Left cardiac atrium (tissue), 4 donors: Measurements from ENCODE around the gene CENPA. TPM values are rescaled to one million over a fixed set of nuclear protein-coding genes. Genes with fewer than 3 reads are reported as not detected.
"Not testable (repeated sequence)": the region's sequence is repeated elsewhere in the genome, so short reads cannot be mapped to it uniquely, and the experiment has no call there.

ENCODE experiments used
- ATAC-seq, 2 donors: fragments of 200-7000 bp; cut with Tn5 transposase; one replicate each; pipeline ENCODE4 v1.9.1; 2020; ENCODE audit warnings: mild to moderate bottlenecking in 2 of 2, moderate library complexity in 2 of 2
- DNase-seq: peaks from one replicate; pipeline ENCODE4 v3.0.0-alpha.2; 2020
- intact Hi-C, 2 donors: fragments of 100-400 bp; cut with DNase I; formaldehyde crosslinking; loops; one replicate each; pipeline versions ENCODE4 v1.14.1 to v1.15.1; 2022 to 2023
- total RNA-seq, 2 donors: library from RNA; stranded (reverse); fragmentation: NEBNext Ultra II Directional; extraction: Animal tissue kit (Norgen Biotek cat#: 25700); gene quantifications; one replicate each; pipeline ENCODE4 v1.2.1, GENCODE V29; 2021
- donor health status: DM: no; HTN: yes; CAD: no.
- donor health status: DM: no; HTN: yes; CAD: no; lungs with severe emphysema.
- donor health status: DM: yes; HTN: yes; CAD: no.
- donor health status: Dilated cardiomyopathy.

The CENPA gene
- total RNA-seq, 2 donors from 2014 or later = 0.38 TPM; not detected in 1

- DNase-seq (peak; percentile 64), ATAC-seq (peak; percentile 55 to 80)
- intact Hi-C loops = no loop called here
Measured at GRCh38 chr2:26757873-26758789, 27.7 kb upstream of the CENPA start.

DNA sequence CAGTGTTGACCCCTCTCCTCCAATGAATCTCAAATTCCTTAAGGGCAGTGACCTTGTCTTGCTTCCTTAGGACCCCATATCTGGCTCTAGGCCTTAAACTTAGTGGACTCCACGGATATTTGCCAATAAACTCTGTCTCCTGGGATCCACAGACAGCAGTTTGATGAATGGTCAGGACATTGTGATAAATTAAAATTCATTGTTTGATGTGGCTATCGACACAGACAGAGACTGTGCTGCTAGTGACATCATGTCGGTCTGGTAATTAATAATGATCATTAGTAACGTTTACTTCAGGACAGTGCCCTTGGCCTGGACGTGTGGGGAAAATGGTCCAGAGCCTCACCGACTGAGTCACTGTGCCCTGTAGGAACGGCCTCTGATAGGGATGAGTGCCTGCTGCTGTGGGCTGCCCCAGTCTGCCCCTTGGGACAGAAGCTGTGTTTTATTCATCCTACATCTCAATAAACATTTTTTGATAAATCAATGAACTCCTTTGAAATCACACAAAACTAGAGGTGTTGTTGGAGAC lies 27.0 kb upstream of the CENPA start:
- intact Hi-C loops = no loop called here
- ATAC-seq (no peak), DNase-seq (no peak)

- intact Hi-C loops = no loop called here
Measured at GRCh38 chr2:26759845-26760244, 26.0 kb upstream of the CENPA start.

DNA sequence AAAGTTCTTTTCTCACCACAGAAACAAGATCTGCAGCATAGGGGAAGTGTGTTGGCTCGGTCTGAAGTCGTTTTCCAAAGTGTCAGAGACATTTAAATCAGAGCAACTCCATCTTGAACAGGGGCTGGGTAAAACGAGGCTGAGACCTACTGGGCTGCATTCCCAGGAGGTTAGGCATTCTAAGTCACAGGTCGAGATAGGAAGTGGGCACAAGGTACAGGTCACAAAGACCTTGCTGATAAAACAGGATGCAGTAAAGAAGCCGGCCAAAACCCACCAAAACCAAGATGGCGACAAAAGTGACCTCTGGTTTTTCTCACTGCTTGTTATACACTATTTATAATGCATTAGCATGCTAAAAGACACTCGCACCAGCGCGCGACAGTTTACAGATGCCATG lies 24.9 kb upstream of the CENPA start:
- DNase-seq, intact Hi-C loops, ATAC-seq: not testable (repeated sequence)

More at GRCh38 chr2:26759845-26760244, 26.0 kb upstream of the CENPA start:
- DNase-seq (no peak), ATAC-seq (no peak)

- ATAC-seq (no peak), DNase-seq (no peak)
- intact Hi-C loops = no loop called here
Measured at GRCh38 chr2:26763019-26763418, 22.8 kb upstream of the CENPA start.

DNA sequence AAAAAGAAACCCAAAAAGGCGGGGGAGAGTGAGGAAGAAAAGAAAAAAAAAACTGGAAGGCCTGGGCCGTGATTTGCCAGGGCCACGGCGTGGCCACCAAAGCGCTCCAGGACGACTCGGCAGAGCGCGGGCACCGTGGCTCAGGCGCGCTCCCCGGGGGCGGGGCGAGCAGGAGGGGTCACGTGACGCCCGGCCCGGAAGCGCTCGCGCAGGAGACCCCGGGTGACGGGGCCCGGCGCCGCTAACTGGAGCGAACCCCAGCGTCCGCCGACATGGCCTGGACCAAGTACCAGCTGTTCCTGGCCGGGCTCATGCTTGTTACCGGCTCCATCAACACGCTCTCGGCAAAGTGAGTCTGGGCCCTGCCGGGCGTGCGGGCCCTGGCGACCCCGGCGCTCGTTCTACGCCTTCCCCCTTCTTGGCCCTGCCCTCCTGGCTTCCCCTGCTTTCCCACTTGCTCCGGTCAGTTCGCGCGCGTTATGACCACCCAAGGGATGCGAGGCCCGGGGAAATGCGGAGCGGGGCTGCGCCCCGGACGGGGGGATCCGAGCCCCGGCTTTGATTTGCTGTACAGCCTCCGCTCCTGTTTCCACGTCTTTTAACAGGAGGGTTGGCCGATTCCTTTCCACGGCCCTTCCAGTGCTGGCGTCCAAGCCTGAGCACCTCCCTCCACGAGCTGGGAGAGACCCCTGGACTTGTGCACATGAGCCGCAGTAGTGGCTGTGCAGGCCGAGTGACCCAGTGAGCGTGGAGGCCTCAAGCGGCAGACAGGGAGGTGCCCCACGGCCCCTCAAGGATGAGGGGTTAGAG lies 21.6 kb upstream of the CENPA start, which contains the start of gene SLC35F6:
Gene SLC35F6 (plus strand): TSS at position 207 of the 810 bp plus-strand sequence. CDS start 66 bp downstream, at position 273.
- peak; percentile 88 for DNase-seq
- intact Hi-C loops = no loop called here
- peak; percentile 96 to 97 for ATAC-seq

DNA sequence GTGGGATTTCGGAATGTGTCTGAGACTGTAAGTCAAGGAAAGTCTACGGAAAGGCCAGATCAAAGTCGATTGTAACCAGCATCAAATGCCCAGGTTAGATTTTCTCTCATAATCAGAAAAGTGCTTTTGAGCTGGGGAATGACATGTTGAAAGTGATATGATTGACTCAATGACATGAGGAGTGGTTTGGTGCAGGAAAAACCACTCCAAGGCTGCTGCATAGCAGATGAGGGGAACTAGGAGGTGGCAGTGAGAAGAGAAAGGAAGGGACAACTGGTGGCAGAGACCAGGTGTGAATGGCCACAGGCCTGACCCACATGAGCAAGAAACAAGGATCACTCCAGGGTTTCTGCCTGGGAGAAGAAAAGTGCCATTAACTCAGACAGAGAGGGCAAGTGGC lies 20.9 kb upstream of the CENPA start:
- DNase-seq = no peak
- ATAC-seq = no peak
- intact Hi-C loops = no loop called here

DNA sequence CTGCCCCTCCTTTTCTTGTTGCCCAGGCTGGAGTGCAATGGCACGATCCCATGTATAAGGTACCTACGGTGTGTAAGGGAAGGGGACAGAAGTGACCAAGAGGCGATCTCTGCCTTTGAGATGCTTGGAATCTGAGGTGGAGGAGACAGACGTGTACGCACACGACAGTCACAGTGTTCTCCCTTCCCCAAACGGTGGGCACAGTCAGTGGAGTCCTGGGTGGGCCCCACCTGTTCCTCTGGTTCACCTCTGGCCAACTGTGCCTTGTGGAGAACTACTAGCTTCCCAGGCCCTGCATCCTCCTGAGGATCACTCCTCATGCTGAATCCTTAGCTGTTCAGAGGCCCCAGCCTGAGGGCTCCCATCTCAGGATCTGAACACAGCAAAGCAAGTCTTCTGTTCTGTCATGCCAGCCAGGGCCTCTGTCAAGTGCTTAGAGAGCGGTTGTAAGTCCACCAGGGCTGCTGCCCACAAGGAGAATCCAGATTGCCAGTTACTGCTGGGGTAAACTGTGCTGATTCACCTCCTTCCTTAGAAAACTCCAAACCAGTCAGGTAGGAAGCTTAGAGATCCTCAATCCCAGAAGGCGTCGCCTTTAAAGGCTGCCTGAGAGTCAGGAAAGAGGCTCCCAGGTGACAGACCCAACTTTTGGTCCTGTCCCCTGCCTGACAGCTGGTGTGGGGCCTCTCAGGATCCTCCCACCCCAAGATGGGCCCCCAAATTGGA lies 20.2 kb upstream of the CENPA start:
- no peak for DNase-seq
- ATAC-seq = no peak
- intact Hi-C loops = no loop called here

- intact Hi-C loops = no loop called here
- DNase-seq (no peak), ATAC-seq (no peak)
Measured at GRCh38 chr2:26767129-26767528, 18.7 kb upstream of the CENPA start.

- intact Hi-C loops = no loop called here
- DNase-seq = no peak
- ATAC-seq = no peak
Measured at GRCh38 chr2:26767894-26768487, 17.9 kb upstream of the CENPA start.

GRCh38 chr2:26768759-26769088 lies 17.1 kb upstream of the CENPA start:
- intact Hi-C loops = no loop called here
- ATAC-seq (no peak), DNase-seq (no peak)

DNA sequence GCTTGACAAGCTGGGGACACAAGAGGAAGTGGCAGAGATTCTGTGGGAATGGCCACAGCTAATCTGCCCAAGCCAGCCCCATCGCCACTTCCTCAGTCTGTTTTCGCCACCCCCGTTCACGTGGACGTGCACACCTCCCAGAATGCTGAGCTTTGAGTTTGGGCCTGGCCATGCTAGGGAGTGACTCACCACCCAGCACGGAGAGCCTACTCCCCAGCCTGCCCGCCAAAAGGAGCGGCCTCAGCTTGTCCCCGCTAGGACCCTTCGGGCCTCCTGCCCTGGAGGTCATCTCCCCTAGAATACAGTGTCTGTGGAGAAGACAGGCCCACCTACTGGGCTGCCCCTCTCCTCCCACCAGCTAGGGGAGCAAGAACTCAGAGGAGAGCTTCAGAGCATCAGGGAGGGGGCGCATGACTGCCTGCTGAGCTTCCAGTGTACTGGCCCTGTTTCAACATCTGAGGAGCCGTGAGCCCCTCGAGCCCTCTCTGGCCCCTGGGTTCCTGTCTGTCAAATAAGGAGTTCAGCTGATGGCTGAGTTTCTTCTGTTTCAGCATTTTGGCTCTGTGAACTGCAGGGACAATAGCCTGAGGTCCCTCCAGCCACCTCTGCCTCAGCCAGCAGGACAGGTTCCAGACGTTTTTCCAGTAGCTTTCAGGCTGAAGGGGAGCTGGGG lies 16.6 kb upstream of the CENPA start:
- ATAC-seq (peak; percentile 38 to 58), DNase-seq (peak; percentile 82)
- intact Hi-C loops = no loop called here

GRCh38 chr2:26770986-26771586 lies 14.8 kb upstream of the CENPA start:
- DNase-seq (peak; percentile 89), ATAC-seq (peak; percentile 48 to 50)
- intact Hi-C loops = no loop called here

DNA sequence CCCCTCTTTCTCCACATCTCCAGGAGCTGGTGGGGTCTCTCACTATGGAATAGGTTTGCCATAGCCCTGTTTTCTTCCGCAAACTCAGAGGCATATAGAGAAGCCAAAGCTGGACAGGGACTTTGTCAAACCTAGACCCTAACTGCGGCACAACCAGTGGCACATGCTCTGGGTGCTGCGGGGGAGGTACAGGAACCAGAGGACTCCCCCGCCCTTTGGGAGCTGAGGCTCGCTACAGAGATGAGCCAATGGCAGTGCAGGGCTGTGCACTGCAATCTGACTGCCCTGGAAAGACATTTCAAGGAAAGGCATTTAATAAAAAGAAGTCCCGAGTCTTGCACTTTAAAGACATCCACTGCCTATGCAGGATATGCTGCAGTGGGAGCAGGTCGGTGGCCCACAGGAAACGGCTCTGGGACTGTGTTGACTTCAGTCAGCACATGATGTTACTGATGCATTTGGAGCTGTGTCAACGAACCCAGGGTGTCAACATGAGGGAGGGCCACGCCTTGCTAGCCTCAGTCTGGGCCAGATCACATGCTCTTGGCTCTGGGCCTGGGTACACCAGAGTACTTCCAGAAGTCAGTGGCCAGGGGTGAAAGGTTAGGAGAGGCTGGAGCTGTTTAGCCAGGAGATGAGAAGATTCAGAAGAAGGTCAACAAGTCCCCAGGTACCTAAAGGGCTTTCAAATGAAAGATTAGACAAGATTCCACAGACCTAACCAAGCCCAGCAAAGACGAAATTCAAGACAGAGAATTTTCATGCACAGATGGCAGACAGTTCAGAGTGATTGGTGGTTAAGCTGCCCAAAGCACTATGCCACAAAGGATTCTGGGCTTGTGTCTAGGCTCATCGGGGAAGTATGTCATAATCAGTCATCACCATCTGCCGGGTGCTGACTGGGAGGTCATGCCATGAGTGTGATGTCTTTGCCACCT lies 13.5 kb upstream of the CENPA start:
- DNase-seq = peak; percentile 97
- intact Hi-C loops = no loop called here
- ATAC-seq = peak; percentile 89 to 90

DNA sequence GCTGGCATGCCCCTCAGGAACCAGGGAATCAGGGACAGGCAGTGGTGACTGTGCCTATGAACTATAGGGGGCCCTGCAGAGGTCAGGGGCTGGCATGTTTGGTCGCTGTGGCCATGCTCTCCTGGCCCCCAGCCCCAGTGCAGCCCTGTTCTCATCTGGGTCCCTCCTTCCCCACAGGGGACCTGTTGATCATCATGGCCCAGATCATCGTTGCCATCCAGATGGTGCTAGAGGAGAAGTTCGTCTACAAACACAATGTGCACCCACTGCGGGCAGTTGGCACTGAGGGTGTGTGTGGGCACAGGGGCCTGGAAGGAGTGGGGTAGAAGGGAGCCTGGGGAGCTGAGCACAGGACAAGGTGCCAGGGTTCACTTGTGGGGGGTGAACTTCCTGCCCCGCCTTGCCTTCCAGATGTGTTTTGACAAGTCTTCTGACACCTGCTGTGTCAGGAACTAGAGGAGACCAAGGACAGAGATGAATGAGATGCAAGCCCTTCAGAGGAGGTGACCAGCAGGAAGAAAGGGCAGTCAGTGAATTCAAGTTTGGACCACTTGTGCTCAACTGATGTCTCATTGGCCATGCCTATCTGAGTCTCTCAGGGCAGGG lies 9.6 kb upstream of the CENPA start:
- DNase-seq (no peak), ATAC-seq (no peak)
- intact Hi-C loops = no loop called here

DNA sequence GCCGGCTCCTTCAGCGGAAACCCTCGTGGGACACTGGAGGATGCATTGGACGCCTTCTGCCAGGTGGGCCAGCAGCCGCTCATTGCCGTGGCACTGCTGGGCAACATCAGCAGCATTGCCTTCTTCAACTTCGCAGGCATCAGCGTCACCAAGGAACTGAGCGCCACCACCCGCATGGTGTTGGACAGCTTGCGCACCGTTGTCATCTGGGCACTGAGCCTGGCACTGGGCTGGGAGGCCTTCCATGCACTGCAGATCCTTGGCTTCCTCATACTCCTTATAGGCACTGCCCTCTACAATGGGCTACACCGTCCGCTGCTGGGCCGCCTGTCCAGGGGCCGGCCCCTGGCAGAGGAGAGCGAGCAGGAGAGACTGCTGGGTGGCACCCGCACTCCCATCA lies 7.8 kb upstream of the CENPA start:
- intact Hi-C loops = no loop called here
- DNase-seq (no peak), ATAC-seq (no peak)

- ATAC-seq (no peak), DNase-seq (no peak)
- intact Hi-C loops = no loop called here
Measured at GRCh38 chr2:26778507-26778906, 7.3 kb upstream of the CENPA start.
